H9 (cell line): ENCODE results near the gene NUDT22. TPM values are rescaled to one million over a fixed set of nuclear protein-coding genes. Genes with fewer than 3 reads are reported as not detected.

Source experiments
- DNase-seq: peaks from one replicate; pipeline ENCODE4 v3.0.0-alpha.2; 2017
- H2AFZ ChIP-seq: one replicate; pipeline ENCODE4 v1.6.1; 2013; ENCODE audit warnings: mild to moderate bottlenecking, low read length, control low read depth, moderate library complexity
- H2AK5ac ChIP-seq: 2 replicates; pipeline ENCODE4 v1.6.1; 2013; ENCODE audit warnings: low read length, control low read depth, mixed read lengths; ENCODE audit not compliant: insufficient read length
- H2BK120ac ChIP-seq: one replicate; pipeline ENCODE4 v1.6.1; 2013; ENCODE audit warnings: low read depth, mild to moderate bottlenecking, low read length, control low read depth, inconsistent platforms; ENCODE audit not compliant: poor library complexity, severe bottlenecking
- H2BK12ac ChIP-seq: 2 replicates; pipeline ENCODE4 v1.6.1; 2013; ENCODE audit warnings: low read length, control low read depth, mixed read lengths, low read depth; ENCODE audit not compliant: insufficient read length
- H2BK15ac ChIP-seq: 2 replicates; pipeline ENCODE4 v1.6.1; 2013; ENCODE audit warnings: low read depth, low read length, control low read depth
- H2BK20ac ChIP-seq: one replicate; pipeline ENCODE4 v1.6.1; 2013; ENCODE audit warnings: low read depth, mild to moderate bottlenecking, low read length, control low read depth, inconsistent platforms; ENCODE audit not compliant: poor library complexity, severe bottlenecking
- H2BK5ac ChIP-seq: 2 replicates; pipeline ENCODE4 v1.6.1; 2013; ENCODE audit warnings: low read length, control low read depth, mixed read lengths; ENCODE audit not compliant: insufficient read length
- H3K14ac ChIP-seq: 2 replicates; pipeline ENCODE4 v1.6.1; 2013; ENCODE audit warnings: low read length, control low read depth; ENCODE audit not compliant: insufficient read depth
- H3K18ac ChIP-seq: 2 replicates; pipeline ENCODE4 v1.6.1; 2013; ENCODE audit warnings: low read depth, mild to moderate bottlenecking, mixed read lengths, low read length, control low read depth; ENCODE audit not compliant: insufficient read length
- H3K23ac ChIP-seq: 2 replicates; pipeline ENCODE4 v1.6.1; 2013; ENCODE audit warnings: low read length, control low read depth, mixed read lengths, low read depth; ENCODE audit not compliant: insufficient read length
- H3K23me2 ChIP-seq: 2 replicates; pipeline ENCODE4 v1.6.1; 2013; ENCODE audit warnings: low read depth, mild to moderate bottlenecking, mixed read lengths, low read length, control low read depth; ENCODE audit not compliant: insufficient read length, poor library complexity, severe bottlenecking
- H3K27ac ChIP-seq: 2 replicates; pipeline ENCODE4 v1.5.1; 2013; ENCODE audit warnings: low read length, control low read depth, mixed read lengths, low read depth; ENCODE audit not compliant: insufficient read length
- H3K27me3 ChIP-seq: 2 replicates; pipeline ENCODE4 v1.6.1; 2013; ENCODE audit warnings: low read length, control low read depth, inconsistent platforms; ENCODE audit not compliant: insufficient read depth
- H3K4ac ChIP-seq: 2 replicates; pipeline ENCODE4 v1.6.1; 2013; ENCODE audit warnings: low read depth, mild to moderate bottlenecking, control low read depth, inconsistent platforms, low read length, moderate library complexity
- H3K4me1 ChIP-seq: 2 replicates; pipeline ENCODE4 v1.6.1; 2013; ENCODE audit warnings: low read length, control low read depth, inconsistent platforms; ENCODE audit not compliant: insufficient read depth
- H3K4me2 ChIP-seq: 2 replicates; pipeline ENCODE4 v1.6.1; 2013; ENCODE audit warnings: low read length, control low read depth, mixed read lengths; ENCODE audit not compliant: insufficient read length, insufficient read depth
- H3K56ac ChIP-seq: 2 replicates; pipeline ENCODE4 v1.6.1; 2013; ENCODE audit warnings: low read depth, mild to moderate bottlenecking, mixed read lengths, low read length, control low read depth; ENCODE audit not compliant: insufficient read length
- H3K79me1 ChIP-seq: 2 replicates; pipeline ENCODE4 v1.6.1; 2013; ENCODE audit warnings: low read depth, mild to moderate bottlenecking, moderate library complexity, low read length, control low read depth, inconsistent platforms; ENCODE audit not compliant: insufficient read depth, poor library complexity, severe bottlenecking
- H3K79me2 ChIP-seq: 2 replicates; pipeline ENCODE4 v1.6.1; 2013; ENCODE audit warnings: low read length, control low read depth, inconsistent platforms; ENCODE audit not compliant: insufficient read depth
- H3K9ac ChIP-seq: 2 replicates; pipeline ENCODE4 v1.6.1; 2013; ENCODE audit warnings: low read length, control low read depth, mixed read lengths; ENCODE audit not compliant: insufficient read length; ENCODE audit errors: extremely low read depth
- H3K9me3 ChIP-seq: one replicate; pipeline ENCODE4 v1.6.1; 2013; ENCODE audit warnings: low read depth, low read length, inconsistent platforms; ENCODE audit not compliant: control insufficient read depth
- H3T11ph ChIP-seq: one replicate; pipeline ENCODE4 v1.6.1; 2013; ENCODE audit warnings: mild to moderate bottlenecking, low read length, control low read depth, inconsistent platforms
- H4K20me1 ChIP-seq: one replicate; pipeline ENCODE4 v1.6.1; 2013; ENCODE audit not compliant: control insufficient read depth, insufficient read length, insufficient read depth
- H4K5ac ChIP-seq: 2 replicates; pipeline ENCODE4 v1.6.1; 2013; ENCODE audit warnings: low read depth, mild to moderate bottlenecking, mixed read lengths, low read length, control low read depth; ENCODE audit not compliant: insufficient read length
- H4K8ac ChIP-seq: replicated peaks from 2 replicates; pipeline ENCODE4 v1.6.1; 2013; ENCODE audit warnings: low read length, control low read depth, mixed read lengths, low read depth; ENCODE audit not compliant: insufficient read length
- H4K91ac ChIP-seq: 2 replicates; pipeline ENCODE4 v1.6.1; 2013; ENCODE audit warnings: low read depth, mild to moderate bottlenecking, moderate library complexity, mixed read lengths, low read length, control low read depth; ENCODE audit not compliant: insufficient read length
- H3K27ac Mint-ChIP-seq, 3 experiments: 2 replicates in 2 of 3; 3 replicates in 1 of 3; pipeline ENCODE4 v1.8.0; 2020 to 2021; ENCODE audit warnings: mixed read lengths in 3 of 3, mild to moderate bottlenecking in 1 of 3, moderate library complexity in 1 of 3
- H3K27me3 Mint-ChIP-seq: 2 replicates; pipeline ENCODE4 v1.8.0; 2021; ENCODE audit warnings: low read depth, mild to moderate bottlenecking, moderate library complexity, mixed read lengths
- H3K36me3 Mint-ChIP-seq, 3 experiments: 2 replicates in 2 of 3; 3 replicates in 1 of 3; pipeline ENCODE4 v1.8.0; 2020 to 2021; ENCODE audit warnings: low read depth in 3 of 3, mixed read lengths in 3 of 3; ENCODE audit not compliant: insufficient read depth in 1 of 3
- H3K4me1 Mint-ChIP-seq, 2 experiments: 2 replicates each; pipeline ENCODE4 v1.8.0; 2020; ENCODE audit warnings: mixed read lengths in 2 of 2
- H3K4me3 Mint-ChIP-seq, 2 experiments: 2 replicates in 1 of 2; 3 replicates in 1 of 2; pipeline ENCODE4 v1.8.0; 2020 to 2021; ENCODE audit warnings: mild to moderate bottlenecking in 2 of 2, mixed read lengths in 2 of 2, moderate library complexity in 1 of 2
- H3K9me3 Mint-ChIP-seq, 2 experiments: 2 replicates in 1 of 2; 3 replicates in 1 of 2; pipeline ENCODE4 v1.8.0; 2020; ENCODE audit warnings: mild to moderate bottlenecking in 2 of 2, mixed read lengths in 2 of 2, moderate library complexity in 1 of 2
- WGBS: extraction: QIAGEN DNeasy Blood & Tissue Kit; methylation state at CpG from one replicate; pipeline ENCODE4 v1.1.7; 2013; ENCODE audit warnings: missing lambda C conversion rate, low lambda C conversion rate, mixed read lengths; ENCODE audit not compliant: insufficient read length; ENCODE audit errors: extremely low coverage; 5-methylcytosine and 5-hydroxymethylcytosine counted together
- total RNA-seq: library from RNA; stranded (reverse); gene quantifications from 2 replicates; pipeline ENCODE4 v1.2.1, GENCODE V29; 2021
- TF ChIP-seq, protein P1 (sequence below): fragments of 200-600 bp; sonication (generic); conservative IDR thresholded peaks from 3 replicates; pipeline ENCODE4 v1.8.0; 2021; ENCODE audit warnings: antibody characterized with exemption, mild to moderate bottlenecking

The NUDT22 gene
- total RNA-seq, 1 experiment from 2014 or later: 39.6 TPM

DNA sequence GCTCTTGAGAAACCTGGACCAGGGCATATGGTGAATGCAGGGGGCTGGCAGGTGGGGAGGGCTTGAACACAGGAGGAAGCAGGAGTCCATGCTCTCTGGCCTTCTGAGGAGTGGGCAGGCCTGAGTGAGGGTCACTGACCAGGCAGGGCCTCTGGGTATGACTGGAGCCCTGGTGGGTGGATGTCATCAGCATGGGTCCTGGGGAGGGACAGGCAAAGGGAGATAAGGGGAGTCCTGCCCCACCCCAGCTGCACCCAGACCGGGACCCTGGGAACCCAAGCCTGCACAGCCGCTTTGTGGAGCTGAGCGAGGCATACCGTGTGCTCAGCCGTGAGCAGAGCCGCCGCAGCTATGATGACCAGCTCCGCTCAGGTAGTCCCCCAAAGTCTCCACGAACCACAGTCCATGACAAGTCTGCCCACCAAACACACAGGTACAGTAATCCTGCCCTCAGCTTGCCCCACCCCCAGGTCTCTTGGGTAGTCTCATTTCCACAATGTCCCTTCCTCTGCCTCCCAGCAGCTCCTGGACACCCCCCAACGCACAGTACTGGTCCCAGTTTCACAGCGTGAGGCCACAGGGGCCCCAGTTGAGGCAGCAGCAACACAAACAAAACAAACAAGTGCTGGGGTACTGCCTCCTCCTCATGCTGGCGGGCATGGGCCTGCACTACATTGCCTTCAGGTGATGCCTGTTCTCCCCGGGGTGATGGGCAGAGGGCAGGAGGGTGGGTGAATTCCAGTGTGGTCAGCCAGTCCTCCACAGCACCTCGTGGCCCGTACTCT, 6.3 kb downstream of the NUDT22 start:
- WGBS: no CpG with 5 or more reads among the region's 15 CpGs
- no peak overlapping the region for H2BK5ac ChIP-seq
- Mint-ChIP-seq H3K4me3 (peak overlapping the region; percentile 74 to 91; a peak in 4 of 5 replicates), H3K4me1 (peaks cover 20 to 31% of the 10 kb centered on the region in 2 experiments), H3K9me3 (no peaks in the 10 kb centered on the region), H3K27ac (no peak overlapping the region), H3K36me3 (peaks cover 2 to 8% (median 3%) of the 10 kb centered on the region in 3 experiments; a peak in 4 of 7 replicates), H3K27me3 (peaks cover 20% of the 10 kb centered on the region)
- H3K9ac ChIP-seq: no peak overlapping the region
- no peak overlapping the region for H4K5ac ChIP-seq
- 0 out of 2 replicates have a peak, but pooled peaks cover 3% of the 10 kb centered on the region for H3K4me1 ChIP-seq
- H4K91ac ChIP-seq: no peak overlapping the region
- no peak overlapping the region for H2AFZ ChIP-seq
- no peaks in the 10 kb centered on the region for H3K79me2 ChIP-seq
- H2AK5ac ChIP-seq: no peak overlapping the region
- H3K18ac ChIP-seq: no peak overlapping the region
- H3K4me2 ChIP-seq: no peak overlapping the region
- no peaks in the 10 kb centered on the region for H4K20me1 ChIP-seq
- no peak overlapping the region for H2BK12ac ChIP-seq
- H3K27ac ChIP-seq: no peak overlapping the region
- H2BK120ac ChIP-seq: no peak overlapping the region
- H3K4ac ChIP-seq: no peak overlapping the region
- no peaks in the 10 kb centered on the region; the same call in 1 of the 2 replicates for H3K27me3 ChIP-seq
- TF ChIP-seq, protein P1, sequence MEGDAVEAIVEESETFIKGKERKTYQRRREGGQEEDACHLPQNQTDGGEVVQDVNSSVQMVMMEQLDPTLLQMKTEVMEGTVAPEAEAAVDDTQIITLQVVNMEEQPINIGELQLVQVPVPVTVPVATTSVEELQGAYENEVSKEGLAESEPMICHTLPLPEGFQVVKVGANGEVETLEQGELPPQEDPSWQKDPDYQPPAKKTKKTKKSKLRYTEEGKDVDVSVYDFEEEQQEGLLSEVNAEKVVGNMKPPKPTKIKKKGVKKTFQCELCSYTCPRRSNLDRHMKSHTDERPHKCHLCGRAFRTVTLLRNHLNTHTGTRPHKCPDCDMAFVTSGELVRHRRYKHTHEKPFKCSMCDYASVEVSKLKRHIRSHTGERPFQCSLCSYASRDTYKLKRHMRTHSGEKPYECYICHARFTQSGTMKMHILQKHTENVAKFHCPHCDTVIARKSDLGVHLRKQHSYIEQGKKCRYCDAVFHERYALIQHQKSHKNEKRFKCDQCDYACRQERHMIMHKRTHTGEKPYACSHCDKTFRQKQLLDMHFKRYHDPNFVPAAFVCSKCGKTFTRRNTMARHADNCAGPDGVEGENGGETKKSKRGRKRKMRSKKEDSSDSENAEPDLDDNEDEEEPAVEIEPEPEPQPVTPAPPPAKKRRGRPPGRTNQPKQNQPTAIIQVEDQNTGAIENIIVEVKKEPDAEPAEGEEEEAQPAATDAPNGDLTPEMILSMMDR: no peak
- DNase-seq: no peak
- no peak overlapping the region for H3K56ac ChIP-seq
- no peak overlapping the region for H2BK20ac ChIP-seq
- H4K8ac ChIP-seq: no peak overlapping the region
- H3K79me1 ChIP-seq: no peaks in the 10 kb centered on the region
- H3K23me2 ChIP-seq: peaks cover 21% of the 10 kb centered on the region
- H3K14ac ChIP-seq: no peak overlapping the region
- no peak overlapping the region for H3K23ac ChIP-seq
- H2BK15ac ChIP-seq: no peak overlapping the region
- no peak overlapping the region for H3T11ph ChIP-seq
- no peaks in the 10 kb centered on the region for H3K9me3 ChIP-seq
